Fibroblast of lung (primary cell): ENCODE data around the gene GLIS1. TPM values are rescaled to one million over a fixed set of nuclear protein-coding genes. Genes with fewer than 3 reads are reported as not detected.

Source experiments
- DNase-seq, 2 donors: peaks; one replicate each; pipeline versions ENCODE4 v3.0.0 to v3.0.0-alpha.2; 2010; ENCODE audit warnings: low read depth in 2 of 2
- H2AFZ ChIP-seq: 2 replicates; pipeline ENCODE4 v1.5.1; 2012; ENCODE audit warnings: low read length, control low read depth, inconsistent platforms
- H3K27ac ChIP-seq: 2 replicates; pipeline ENCODE4 v1.5.1; 2011; ENCODE audit warnings: low read length, control low read depth; ENCODE audit not compliant: insufficient read depth
- H3K27me3 ChIP-seq: 2 replicates; pipeline ENCODE4 v1.5.1; 2011; ENCODE audit warnings: mild to moderate bottlenecking, low read length; ENCODE audit not compliant: control insufficient read depth, insufficient read depth
- H3K36me3 ChIP-seq: 2 replicates; pipeline ENCODE4 v1.5.1; 2011; ENCODE audit warnings: low read length; ENCODE audit not compliant: control insufficient read depth, insufficient read depth
- H3K4me1 ChIP-seq: 2 replicates; pipeline ENCODE4 v1.5.1; 2011; ENCODE audit warnings: low read length; ENCODE audit not compliant: control insufficient read depth, insufficient read depth; ENCODE audit errors: extremely low read depth
- H3K4me2 ChIP-seq: 2 replicates; pipeline ENCODE4 v1.5.1; 2011; ENCODE audit warnings: low read length, control low read depth; ENCODE audit not compliant: insufficient read depth; ENCODE audit errors: extremely low read depth
- H3K4me3 ChIP-seq, 4 experiments: fragments of 200-600 bp in 1 of 4; sonication (generic) in 1 of 4; replicated peaks in 1 of 4; 2 replicates each; pipeline ENCODE4 v1.5.1; 2011 to 2016; ENCODE audit warnings: low read length in 4 of 4, low read depth in 3 of 4, mild to moderate bottlenecking in 3 of 4, control low read depth in 2 of 4, inconsistent platforms in 1 of 4, mixed read lengths in 1 of 4; ENCODE audit not compliant: insufficient read depth in 1 of 4; ENCODE audit errors: control extremely low read depth in 1 of 4
- H3K79me2 ChIP-seq: 2 replicates; pipeline ENCODE4 v1.5.1; 2012; ENCODE audit warnings: mild to moderate bottlenecking, low read length, inconsistent platforms; ENCODE audit not compliant: control insufficient read depth, insufficient read depth
- H3K9ac ChIP-seq: 2 replicates; pipeline ENCODE4 v1.5.1; 2011; ENCODE audit warnings: mild to moderate bottlenecking, low read length, control low read depth; ENCODE audit not compliant: insufficient read depth
- H3K9me3 ChIP-seq: 2 replicates; pipeline ENCODE4 v1.5.1; 2012; ENCODE audit warnings: low read depth, low read length; ENCODE audit not compliant: control insufficient read depth, insufficient read depth
- H4K20me1 ChIP-seq: 2 replicates; pipeline ENCODE4 v1.5.1; 2011; ENCODE audit warnings: low read length; ENCODE audit not compliant: control insufficient read depth, insufficient read depth; ENCODE audit errors: extremely low read depth
- EZH2 ChIP-seq: IDR thresholded peaks from 2 replicates; pipeline ENCODE4 v1.5.1; 2012; ENCODE audit warnings: low read length, control low read depth, mild to moderate bottlenecking; ENCODE audit errors: missing control alignments
- polyA plus RNA-seq, 2 donors: library from polyadenylated mRNA; depleted of rRNA in 1 of 2; stranded (reverse) in 1 of 2; unstranded in 1 of 2; fragments of >200 nt; gene quantifications; 2 replicates each; pipeline ENCODE4 v1.2.1, GENCODE V29; 2011 to 2012; ENCODE audit warnings: missing spikeins in 1 of 2
- total RNA-seq: library from RNA; depleted of rRNA; stranded (reverse); fragments of >200 nt; gene quantifications from 2 replicates; pipeline ENCODE4 v1.2.1, GENCODE V29; 2014
- TF ChIP-seq, protein P1 (sequence below), 2 donors: IDR thresholded peaks in 1 of 2; conservative IDR thresholded peaks in 1 of 2; 1 replicate in 1 of 2; 2 replicates in 1 of 2; pipeline ENCODE4 v1.5.1; 2011 to 2012; ENCODE audit warnings: low read length in 2 of 2, control low read depth in 1 of 2, inconsistent platforms in 1 of 2, low read depth in 1 of 2, mild to moderate bottlenecking in 1 of 2

The GLIS1 gene
- total and polyA plus RNA-seq, 2 donors (not counting 1 experiment from before 2014, with no cell fraction given): under 0.01 to 0.05 TPM

DNA sequence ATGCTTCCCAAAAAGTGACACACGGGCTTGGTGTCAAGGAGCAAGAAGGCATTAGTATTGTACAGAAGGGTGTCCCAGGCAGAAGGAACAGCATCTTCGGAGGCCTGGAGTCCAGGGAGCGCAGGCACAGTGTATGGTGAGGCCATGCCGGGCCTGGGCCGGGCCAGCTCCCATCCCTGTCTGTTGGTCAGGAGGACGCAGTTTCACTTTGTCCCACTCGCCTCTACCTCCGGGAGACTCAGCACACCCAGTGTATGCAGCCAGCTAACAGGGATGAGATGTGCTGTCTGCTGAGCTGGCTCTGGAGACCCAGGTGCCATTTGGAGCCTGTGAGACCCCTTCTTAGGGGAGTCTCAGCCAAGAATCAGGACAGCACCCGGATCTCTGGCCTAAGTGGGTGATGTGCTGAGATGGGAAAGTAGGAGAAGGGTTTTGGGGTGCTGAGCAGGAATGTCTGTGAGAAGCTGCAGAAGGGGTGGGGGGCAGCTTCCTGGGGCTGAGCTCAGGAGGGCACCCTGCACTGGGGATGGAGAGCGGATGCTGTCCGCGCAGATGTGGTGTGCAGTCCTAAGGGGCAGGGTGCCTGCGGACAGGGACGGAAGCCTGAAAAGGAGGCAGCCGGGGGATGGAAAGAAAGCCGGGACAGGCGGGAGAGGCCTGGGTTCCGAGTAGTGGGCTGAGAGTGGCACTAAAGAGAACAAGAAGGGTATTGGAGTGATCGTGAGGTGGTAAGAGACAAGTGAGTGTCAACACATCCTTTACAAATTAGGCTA lies 254.1 kb downstream of the GLIS1 start:
- Histone ChIP-seq H3K9ac (no peak overlapping the region), H3K4me2 (no peak overlapping the region), H3K4me3 (no peak overlapping the region), H2AFZ (no peak overlapping the region), H3K79me2 (no peaks in the 10 kb centered on the region), H3K27ac (no peak overlapping the region), H3K4me1 (no peaks in the 10 kb centered on the region), H4K20me1 (no peaks in the 10 kb centered on the region), H3K36me3 (no peaks in the 10 kb centered on the region), H3K9me3 (no peaks in the 10 kb centered on the region), H3K27me3 (peaks cover 23% of the 10 kb centered on the region)
- no peak for TF ChIP-seq EZH2
- TF ChIP-seq, protein P1, sequence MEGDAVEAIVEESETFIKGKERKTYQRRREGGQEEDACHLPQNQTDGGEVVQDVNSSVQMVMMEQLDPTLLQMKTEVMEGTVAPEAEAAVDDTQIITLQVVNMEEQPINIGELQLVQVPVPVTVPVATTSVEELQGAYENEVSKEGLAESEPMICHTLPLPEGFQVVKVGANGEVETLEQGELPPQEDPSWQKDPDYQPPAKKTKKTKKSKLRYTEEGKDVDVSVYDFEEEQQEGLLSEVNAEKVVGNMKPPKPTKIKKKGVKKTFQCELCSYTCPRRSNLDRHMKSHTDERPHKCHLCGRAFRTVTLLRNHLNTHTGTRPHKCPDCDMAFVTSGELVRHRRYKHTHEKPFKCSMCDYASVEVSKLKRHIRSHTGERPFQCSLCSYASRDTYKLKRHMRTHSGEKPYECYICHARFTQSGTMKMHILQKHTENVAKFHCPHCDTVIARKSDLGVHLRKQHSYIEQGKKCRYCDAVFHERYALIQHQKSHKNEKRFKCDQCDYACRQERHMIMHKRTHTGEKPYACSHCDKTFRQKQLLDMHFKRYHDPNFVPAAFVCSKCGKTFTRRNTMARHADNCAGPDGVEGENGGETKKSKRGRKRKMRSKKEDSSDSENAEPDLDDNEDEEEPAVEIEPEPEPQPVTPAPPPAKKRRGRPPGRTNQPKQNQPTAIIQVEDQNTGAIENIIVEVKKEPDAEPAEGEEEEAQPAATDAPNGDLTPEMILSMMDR (conservative IDR thresholded peaks at IDR 0.05 in 1 of 2, IDR thresholded peaks at IDR 0.05 in 1 of 2; ENCODE audit: low read depth in 1 of 2, low read length in 2 of 2): no peak
- no peak for DNase-seq

DNA sequence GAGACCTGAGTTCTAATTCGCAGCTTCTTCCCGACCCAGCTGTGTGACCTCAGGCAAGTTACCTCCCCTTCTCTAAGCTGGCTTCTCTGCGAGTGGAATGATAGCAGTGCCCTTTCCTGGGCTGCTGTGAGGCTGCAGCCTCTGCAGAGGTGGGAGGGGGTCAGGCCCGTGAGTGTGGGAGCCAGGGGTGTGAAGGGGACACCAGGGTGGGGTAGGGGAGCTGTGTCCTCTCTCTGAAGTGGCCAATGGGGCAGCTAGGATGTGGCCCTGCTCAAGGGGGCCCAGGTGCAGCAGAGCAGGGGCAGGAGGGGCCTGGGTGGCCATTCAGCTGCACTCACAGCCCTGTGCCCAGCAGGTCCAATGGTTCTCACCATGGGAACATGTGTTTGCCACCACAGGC lies 255.3 kb downstream of the GLIS1 start:
- no peak overlapping the region for H3K9ac ChIP-seq
- peaks cover 21% of the 10 kb centered on the region for H3K27me3 ChIP-seq
- H2AFZ ChIP-seq: no peak overlapping the region
- TF ChIP-seq EZH2: no peak
- TF ChIP-seq, protein P1 (conservative IDR thresholded peaks at IDR 0.05 in 1 of 2, IDR thresholded peaks at IDR 0.05 in 1 of 2; ENCODE audit: low read depth in 1 of 2, low read length in 2 of 2): no peak
- no peak for DNase-seq
- H3K9me3 ChIP-seq: no peaks in the 10 kb centered on the region
- H4K20me1 ChIP-seq: no peaks in the 10 kb centered on the region
- H3K36me3 ChIP-seq: no peaks in the 10 kb centered on the region
- no peaks in the 10 kb centered on the region for H3K79me2 ChIP-seq
- H3K4me1 ChIP-seq: no peaks in the 10 kb centered on the region
- no peak overlapping the region for H3K4me2 ChIP-seq
- no peak overlapping the region for H3K4me3 ChIP-seq
- H3K27ac ChIP-seq: no peak overlapping the region

DNA sequence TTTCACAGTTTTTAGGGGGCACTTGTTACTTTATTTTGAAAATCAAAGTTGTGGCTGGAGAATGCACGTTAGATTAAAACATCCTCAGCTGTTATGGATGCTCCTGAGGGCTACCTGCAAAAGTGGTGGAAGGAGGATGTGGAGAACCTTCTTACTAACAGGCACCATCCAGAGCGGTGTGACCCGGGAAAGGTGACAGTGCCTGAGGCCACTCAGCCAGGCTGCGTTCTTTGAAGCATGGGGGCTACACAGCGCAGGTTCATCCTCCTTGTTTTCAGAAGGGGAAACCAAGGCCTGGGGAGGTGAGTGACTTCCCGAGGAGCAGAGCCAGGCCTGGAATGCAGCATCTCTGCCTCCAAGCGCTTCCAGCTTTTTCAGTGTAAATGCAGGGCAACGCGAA lies 255.8 kb downstream of the GLIS1 start:
- H3K27me3 ChIP-seq: peaks cover 18% of the 10 kb centered on the region
- H3K79me2 ChIP-seq: no peaks in the 10 kb centered on the region
- no peak overlapping the region for H2AFZ ChIP-seq
- no peaks in the 10 kb centered on the region for H4K20me1 ChIP-seq
- no peak for DNase-seq
- H3K4me1 ChIP-seq: no peaks in the 10 kb centered on the region
- no peaks in the 10 kb centered on the region for H3K36me3 ChIP-seq
- H3K9ac ChIP-seq: no peak overlapping the region
- no peak overlapping the region for H3K4me2 ChIP-seq
- H3K27ac ChIP-seq: no peak overlapping the region
- H3K4me3 ChIP-seq: no peak overlapping the region
- TF ChIP-seq, protein P1 (conservative IDR thresholded peaks at IDR 0.05 in 1 of 2, IDR thresholded peaks at IDR 0.05 in 1 of 2; ENCODE audit: low read depth in 1 of 2, low read length in 2 of 2): no peak
- H3K9me3 ChIP-seq: no peaks in the 10 kb centered on the region
